ENCODE measurements around the gene TSEN54.

TSEN54 gene

DNA sequence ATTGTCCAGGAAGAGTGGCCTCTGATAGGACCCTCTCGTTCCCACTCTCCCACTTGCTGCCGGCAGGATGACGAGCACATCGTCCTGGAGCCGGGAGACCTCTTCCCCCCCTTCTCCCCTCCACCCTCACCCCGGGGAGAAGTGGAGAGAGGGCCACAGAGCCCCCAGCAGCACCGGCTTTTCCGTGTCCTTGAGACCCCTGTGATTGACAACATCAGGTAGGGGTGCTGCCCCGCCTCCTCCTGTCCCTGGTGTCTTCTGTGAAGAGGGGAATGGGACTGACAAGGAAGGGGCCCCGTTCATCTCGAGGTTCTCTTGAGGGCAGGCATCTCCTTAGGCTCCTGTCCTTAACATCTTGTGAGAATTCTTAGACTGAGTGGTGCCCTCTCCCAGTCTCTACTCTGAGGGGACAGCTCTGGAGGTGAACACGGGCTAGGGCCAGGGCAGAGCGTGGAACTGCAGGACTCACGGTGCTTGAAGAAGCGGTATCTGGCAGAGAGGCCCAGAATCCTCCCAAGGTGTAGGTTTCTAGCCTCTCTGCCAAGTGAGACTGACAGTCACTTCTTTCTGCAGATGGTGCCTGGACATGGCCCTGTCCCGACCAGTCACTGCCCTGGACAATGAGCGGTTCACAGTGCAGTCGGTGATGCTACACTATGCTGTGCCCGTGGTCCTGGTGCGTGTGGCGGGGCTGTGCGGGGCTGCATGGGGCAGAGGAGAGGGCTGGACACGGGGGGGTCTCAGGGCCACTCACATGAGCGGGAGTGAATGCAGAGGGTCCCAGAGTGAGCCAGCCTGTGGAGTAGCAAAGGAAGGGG, 27.4 kb upstream of the TSEN54 start:
- no peak for DNase-seq

DNA sequence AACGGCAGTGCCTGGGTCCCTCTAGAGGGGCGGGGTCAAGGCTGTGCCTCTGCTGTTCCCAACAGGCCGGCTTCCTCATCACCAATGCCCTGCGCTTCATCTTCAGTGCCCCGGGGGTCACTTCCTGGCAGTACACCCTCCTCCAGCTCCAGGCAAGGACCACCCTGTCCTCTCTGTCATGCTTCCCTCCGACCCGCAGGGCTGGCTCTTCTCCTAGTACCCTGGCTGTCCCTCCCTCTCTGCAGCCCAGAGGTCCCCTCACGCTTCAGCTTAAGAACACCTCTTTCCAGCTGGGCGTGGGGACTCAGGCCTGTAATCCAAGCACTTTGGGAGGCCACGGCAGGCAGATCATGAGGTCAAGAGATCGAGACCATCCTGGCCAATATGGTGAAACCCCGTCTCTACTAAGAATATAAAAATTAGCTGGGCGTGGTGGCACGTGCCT, 26.8 kb upstream of the TSEN54 start:
- no peak for DNase-seq

DNA sequence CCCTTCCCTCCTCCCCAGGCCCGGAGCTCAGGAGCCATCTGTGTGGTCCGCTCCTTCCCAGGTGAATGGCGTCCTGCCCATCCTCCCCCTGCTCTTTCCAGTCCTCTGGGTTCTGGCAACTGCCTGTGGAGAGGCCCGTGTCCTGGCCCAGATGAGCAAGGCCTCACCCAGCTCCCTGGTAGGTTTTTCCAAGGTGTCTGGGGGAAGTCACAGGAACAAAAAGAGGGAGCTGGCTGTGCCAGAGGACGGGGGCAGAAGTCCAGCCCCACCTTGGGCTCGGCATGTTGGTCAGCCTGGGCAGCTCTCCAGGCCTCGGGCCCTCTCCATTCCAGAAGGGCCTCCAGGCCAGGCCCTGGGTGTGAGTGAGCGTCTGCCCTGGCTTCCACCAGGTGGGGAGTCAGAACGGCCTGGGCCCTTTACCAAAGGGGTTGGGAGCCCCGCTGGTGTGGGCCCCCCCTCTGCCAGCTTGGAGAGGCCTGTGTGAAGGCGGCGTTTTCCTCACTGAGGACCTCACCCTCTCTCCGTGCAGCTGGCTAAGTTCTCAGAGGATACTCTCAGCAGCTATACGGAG, 26.1 kb upstream of the TSEN54 start:
- no peak for DNase-seq

GRCh38 chr17:75490953-75491649, 25.2 kb upstream of the TSEN54 start:
- no peak for DNase-seq

GRCh38 chr17:75491680-75492079, 24.6 kb upstream of the TSEN54 start:
- DNase-seq = no peak

- DNase-seq = no peak
Measured at GRCh38 chr17:75492555-75493168, 23.7 kb upstream of the TSEN54 start.

- DNase-seq = no peak
Measured at GRCh38 chr17:75493476-75494129, 22.7 kb upstream of the TSEN54 start.

GRCh38 chr17:75494326-75494877, 21.9 kb upstream of the TSEN54 start:
- no peak for DNase-seq

GRCh38 chr17:75496005-75496404, 20.3 kb upstream of the TSEN54 start:
- DNase-seq = no peak

- DNase-seq = no peak
Measured at GRCh38 chr17:75498039-75498725, 18.1 kb upstream of the TSEN54 start.

- no peak for DNase-seq
Measured at GRCh38 chr17:75498726-75499213, 17.6 kb upstream of the TSEN54 start.

DNA sequence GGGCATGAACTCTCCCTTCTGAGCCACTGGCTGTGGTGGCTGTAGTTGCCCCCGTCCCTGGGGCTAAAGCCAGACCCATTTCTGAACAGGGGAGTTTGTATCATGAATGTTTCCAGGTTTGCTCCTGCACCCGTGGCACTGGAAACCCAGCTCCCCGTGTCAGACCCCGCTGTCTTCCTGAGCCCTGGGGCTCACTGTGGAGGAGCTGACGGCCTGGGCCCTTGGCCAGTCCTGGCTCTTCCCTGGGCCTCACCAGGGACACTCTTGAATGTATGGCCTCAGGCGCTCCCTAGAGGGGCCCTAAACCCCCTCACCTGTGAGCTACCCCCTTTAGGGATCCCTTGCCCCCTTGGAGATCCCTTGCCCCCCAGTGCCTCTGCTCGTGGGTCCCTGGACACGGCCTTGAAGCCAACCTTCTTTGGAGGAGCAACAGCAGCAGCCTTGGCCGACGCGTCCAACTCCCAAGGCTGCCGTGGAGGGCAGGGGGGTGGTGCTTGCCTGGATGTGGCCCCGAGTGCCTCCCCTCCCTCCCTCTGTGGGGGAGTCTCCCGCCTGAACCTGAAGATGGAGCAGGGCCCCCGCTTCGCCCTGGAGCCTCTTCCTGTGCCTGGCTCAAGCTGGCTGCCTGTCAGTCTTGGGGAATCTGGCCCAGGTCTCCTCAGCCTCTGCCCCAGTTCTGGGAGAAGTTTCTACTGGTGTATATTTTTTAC, 16.9 kb upstream of the TSEN54 start:
- DNase-seq = no peak

DNA sequence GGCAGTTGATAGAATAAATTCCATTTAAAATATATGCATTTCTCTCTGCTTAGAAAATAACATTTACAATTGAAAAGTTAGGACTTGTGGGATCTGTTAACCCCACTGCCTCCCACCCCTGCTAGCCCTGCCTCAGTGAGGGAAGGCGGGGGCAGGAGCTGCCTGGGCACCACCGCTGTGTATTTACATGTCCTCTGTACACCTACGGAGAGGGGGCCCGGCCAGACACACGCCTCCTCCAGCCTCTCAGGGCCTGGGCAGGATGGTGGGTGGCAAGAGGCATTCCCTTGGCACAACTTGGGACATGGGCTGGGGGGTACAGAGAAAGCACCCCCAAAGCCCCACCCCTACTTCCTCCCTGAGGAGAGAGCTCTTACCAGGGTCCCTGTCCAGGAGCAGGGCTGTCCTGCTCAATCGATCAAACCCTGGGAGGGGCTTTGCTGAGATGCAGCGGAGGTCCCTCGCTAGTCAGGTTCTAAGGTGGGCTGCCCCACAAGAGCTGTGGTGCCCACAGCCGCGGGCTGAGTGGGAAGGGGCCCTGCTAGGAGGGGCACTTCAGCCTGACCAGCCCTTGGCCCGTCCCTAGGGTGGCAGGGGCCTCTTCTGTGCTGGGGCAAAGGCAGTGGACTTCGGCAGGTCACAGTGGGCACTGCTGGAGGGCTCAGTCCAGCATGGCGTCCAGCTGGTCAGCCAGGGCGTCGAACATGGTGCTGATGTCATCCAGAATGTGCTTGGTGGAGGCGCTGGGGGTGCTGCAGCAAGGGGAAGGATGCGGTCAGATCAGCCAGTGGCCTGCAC, 15.7 kb upstream of the TSEN54 start:
- DNase-seq = no peak

DNA sequence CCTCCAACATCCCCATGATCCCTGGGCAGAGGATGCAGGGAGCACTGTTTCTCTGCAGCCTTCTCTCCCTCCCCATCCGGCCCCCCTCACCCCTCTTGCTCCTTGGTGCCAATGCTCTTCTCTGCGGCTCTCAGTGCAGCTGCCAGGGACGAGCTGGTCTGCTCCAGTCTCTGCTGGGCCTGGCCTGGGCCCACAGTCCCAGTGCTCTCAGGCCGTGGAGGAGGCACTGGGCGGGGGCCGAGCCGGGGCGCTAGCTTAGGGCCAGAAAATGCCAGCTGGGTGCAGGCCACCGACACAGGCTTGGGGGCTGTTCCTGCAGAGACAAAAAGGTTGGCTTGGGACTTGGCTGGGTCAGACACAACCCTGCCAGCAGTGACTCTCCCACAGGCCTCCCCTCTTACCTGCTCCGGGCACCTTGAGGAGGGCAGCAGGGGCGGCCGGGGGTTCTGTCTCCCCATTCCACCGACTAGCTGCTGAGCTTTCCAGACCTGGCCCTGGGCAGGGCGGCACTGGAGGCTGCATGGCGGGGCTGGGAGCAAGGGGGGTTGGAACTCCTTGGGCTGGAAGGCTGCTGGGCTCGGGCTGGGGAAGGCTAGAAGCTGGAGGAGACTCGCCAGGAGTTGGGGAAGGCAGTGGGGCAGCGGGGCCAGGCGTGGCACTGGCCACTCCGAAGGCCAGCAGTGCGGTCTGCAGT, 14.8 kb upstream of the TSEN54 start:
- no peak for DNase-seq

DNA sequence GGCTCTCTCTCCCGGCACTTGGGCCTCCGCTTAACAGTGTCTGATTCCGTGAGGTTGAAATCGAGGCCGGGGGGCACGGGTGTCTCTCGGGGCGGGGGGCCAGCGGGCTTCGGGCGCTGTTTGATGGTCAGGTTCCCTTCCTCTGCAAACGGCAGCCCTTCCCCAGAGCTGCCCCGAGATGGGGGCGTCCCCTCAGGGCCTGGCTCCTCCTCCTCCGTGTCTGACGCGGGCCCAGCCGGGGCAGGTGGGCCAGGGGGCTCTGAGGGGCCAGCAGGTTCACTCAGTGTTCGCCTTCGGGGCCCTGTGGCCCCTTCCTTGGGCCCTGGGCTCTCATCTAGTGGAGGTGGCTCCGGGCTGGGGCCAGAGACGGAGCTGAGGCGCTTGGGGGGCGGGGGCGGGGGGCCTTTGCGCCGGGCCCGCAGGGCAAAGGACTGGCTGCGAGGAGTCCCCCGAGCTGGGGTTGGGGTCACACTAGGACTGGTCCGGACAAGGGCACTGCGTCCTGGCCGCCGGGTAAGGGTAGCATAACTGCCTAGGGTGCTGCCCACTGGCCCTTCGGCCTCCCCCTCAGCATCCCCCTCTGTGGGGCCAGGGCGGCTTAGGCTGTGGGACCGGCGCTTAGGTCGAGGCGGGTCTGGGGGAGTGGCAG, 14.1 kb upstream of the TSEN54 start:
- DNase-seq = no peak

GRCh38 chr17:75502721-75503329, 13.5 kb upstream of the TSEN54 start:
- DNase-seq = no peak

DNA sequence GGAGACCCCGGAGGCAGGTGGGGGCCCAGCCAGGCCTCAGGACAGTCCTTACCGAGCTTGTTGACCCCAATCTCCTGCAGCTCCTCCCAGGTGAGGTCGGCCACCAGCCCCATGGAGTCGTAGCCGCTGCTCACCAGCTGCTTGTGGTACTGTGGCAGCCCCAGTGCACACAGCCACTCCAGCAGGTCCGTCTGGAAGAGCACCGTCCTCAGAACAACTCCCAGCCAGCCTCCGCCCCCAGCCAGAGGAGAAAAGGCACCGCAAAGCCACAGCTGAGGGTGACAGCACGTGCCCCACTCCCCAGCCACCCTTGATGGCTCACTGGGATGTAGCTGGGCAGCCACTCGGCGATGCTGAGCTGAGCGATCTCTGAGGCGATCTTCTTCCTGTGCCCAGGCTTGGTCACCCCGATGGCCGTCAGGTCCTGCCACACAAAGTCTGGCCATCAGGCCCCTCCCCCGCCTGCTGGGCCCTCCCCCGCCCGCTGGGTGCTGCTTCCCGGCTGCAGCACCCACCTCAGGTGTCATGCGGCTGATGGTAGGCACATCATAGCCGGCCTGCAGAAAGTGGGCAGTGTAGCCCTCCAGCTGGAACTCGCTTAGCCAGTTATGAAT, 12.9 kb upstream of the TSEN54 start:
- DNase-seq = no peak

- no peak for DNase-seq
Measured at GRCh38 chr17:75503976-75504346, 12.4 kb upstream of the TSEN54 start.

Data from NCI-H774 (cell line).